K562 (cell line): ENCODE measurements around the gene RNF212B. TPM values are rescaled to one million over a fixed set of nuclear protein-coding genes. Genes with fewer than 3 reads are reported as not detected.

Experiments
- CREB1 ChIP-seq, 2 experiments: sonication (generic) in 1 of 2; formaldehyde crosslinking in 1 of 2; IDR thresholded peaks; 2 replicates each; pipeline versions ENCODE4 v1.6.1 to v1.8.0; 2012 to 2022; ENCODE audit warnings: inconsistent platforms in 1 of 2, mild to moderate bottlenecking in 1 of 2, missing genetic modification reagents in 1 of 2, moderate library complexity in 1 of 2
- DACH1 ChIP-seq: fragments of 450-650 bp; IDR thresholded peaks from 2 replicates; pipeline ENCODE4 v1.6.1; 2018; ENCODE audit not compliant: partially characterized antibody
- DNMT1 ChIP-seq: fragments of 450-650 bp; IDR thresholded peaks from 2 replicates; pipeline ENCODE4 v1.6.1; 2016; ENCODE audit warnings: antibody characterized with exemption, mild to moderate bottlenecking
- HMGN3 ChIP-seq: IDR thresholded peaks from 2 replicates; pipeline ENCODE4 v1.6.1; 2011; ENCODE audit warnings: borderline replicate concordance, low read depth, mild to moderate bottlenecking, mixed read lengths, low read length; ENCODE audit not compliant: insufficient read length; ENCODE audit errors: extremely low read depth
- MNT ChIP-seq, 2 experiments: fragments of 450-650 bp; conservative IDR thresholded peaks; 2 replicates each; pipeline ENCODE4 v1.6.1; 2017; ENCODE audit warnings: mild to moderate bottlenecking in 2 of 2, moderate library complexity in 2 of 2
- NCOA6 ChIP-seq: fragments of 450-650 bp; IDR thresholded peaks from 2 replicates; pipeline ENCODE4 v1.6.1; 2017; ENCODE audit warnings: mild to moderate bottlenecking
- NFIX ChIP-seq: fragments of 250-450 bp; sonication (Bioruptor Pico); IDR thresholded peaks from 2 replicates; pipeline ENCODE4 v1.4.0; 2020; ENCODE audit warnings: low read depth, mild to moderate bottlenecking, moderate library complexity
- RBBP5 ChIP-seq: fragments of 200-600 bp; sonication (generic); IDR thresholded peaks from 2 replicates; pipeline ENCODE4 v1.6.1; 2012; ENCODE audit warnings: borderline replicate concordance, mild to moderate bottlenecking, low read length, control low read depth, inconsistent platforms; ENCODE audit not compliant: insufficient read depth, poor library complexity, severe bottlenecking
- SFPQ ChIP-seq: fragments of 200-400 bp; formaldehyde crosslinking; IDR thresholded peaks from 2 replicates; pipeline ENCODE4 v1.6.1; 2017; ENCODE audit warnings: mild to moderate bottlenecking, low read depth, low read length, moderate library complexity
- TOE1 ChIP-seq, 2 experiments: fragments of 450-650 bp in 1 of 2; sonication (generic) in 1 of 2; formaldehyde crosslinking in 1 of 2; IDR thresholded peaks; 2 replicates each; pipeline versions ENCODE4 v1.7.1 to v1.8.0; 2016 to 2022; ENCODE audit warnings: borderline replicate concordance in 2 of 2, mild to moderate bottlenecking in 2 of 2, antibody characterized with exemption in 1 of 2, inconsistent platforms in 1 of 2, low read depth in 1 of 2, missing genetic modification reagents in 1 of 2, moderate library complexity in 1 of 2
- ZMIZ1 ChIP-seq, 2 experiments: fragments of 150-350 bp in 1 of 2; IDR thresholded peaks; 2 replicates each; pipeline ENCODE4 v1.6.1; 2012 to 2016; ENCODE audit warnings: low read depth in 2 of 2, low read length in 2 of 2, mild to moderate bottlenecking in 1 of 2, moderate library complexity in 1 of 2
- ZNF444 ChIP-seq: fragments of 250-450 bp; sonication (Bioruptor Pico); IDR thresholded peaks from 2 replicates; pipeline ENCODE4 v1.4.0; 2020; ENCODE audit warnings: mild to moderate bottlenecking, moderate library complexity
- polyA plus RNA-seq, 8 experiments: library from polyadenylated mRNA; depleted of rRNA in 4 of 8; stranded (reverse) in 5 of 8; unstranded in 3 of 8; fragments of >200 nt; fragmentation: Nextera tagmentation in 2 of 8; fragmentation: Illumina TruSeq in 1 of 8; extraction: Ambion mirVana in 2 of 8; extraction: Trizol in 1 of 8; gene quantifications; 2 replicates each; pipeline versions ENCODE4 v1.2.1 to v1.2.3, GENCODE V29; 2011 to 2014; ENCODE audit warnings: inconsistent platforms in 1 of 8, missing spikeins in 1 of 8
- total RNA-seq, 7 experiments: library from RNA; depleted of rRNA in 6 of 7; stranded (reverse); fragments of >200 nt in 6 of 7; fragmentation: Illumina TruSeq in 2 of 7; extraction: Trizol in 2 of 7; gene quantifications; 2 replicates each; pipeline versions ENCODE4 v1.2.1 to v1.2.3, GENCODE V29; 2011 to 2021; ENCODE audit warnings: low replicate concordance in 1 of 7
- TF ChIP-seq, protein P1 (sequence below): sonication (generic); formaldehyde crosslinking; IDR thresholded peaks from 2 replicates; pipeline ENCODE4 v1.8.0; 2023; ENCODE audit warnings: mild to moderate bottlenecking, missing genetic modification reagents
- TF ChIP-seq, protein P2 (sequence below): fragments of 450-650 bp; IDR thresholded peaks from 2 replicates; pipeline ENCODE4 v1.6.1; 2016; ENCODE audit warnings: missing biosample characterization, missing genetic modification characterization

The RNF212B gene
- total and polyA plus RNA-seq, 9 of the 15 experiments (the other 6 are each of a cell fraction or from before 2014, with no cell fraction given): 0.15 to 0.43 (median 0.27) TPM; not detected in 3

GRCh38 chr14:23320584-23321571, 83.1 kb downstream of the RNF212B start, which contains the start of gene PABPN1 (continued):
- TF ChIP-seq SFPQ (no peak), DNMT1 (0 out of 2 replicates have a peak, but pooled peaks have one; percentile 62), ZMIZ1 (IDR thresholded peaks at IDR 0.05; ENCODE audit: low read depth in 2 of 2, low read length in 2 of 2) (no peak), DACH1 (no peak), NFIX (CRISPR knock-in tag) (no peak), ZNF444 (CRISPR knock-in tag) (no peak), NCOA6 (no peak), CREB1 (IDR thresholded peaks at IDR 0.05) (peak; percentile 94), CREB1 (CRISPR knock-in tag; IDR thresholded peaks at IDR 0.05) (peak; percentile 92), MNT (conservative IDR thresholded peaks at IDR 0.05) (peak; percentile 52 to 65), HMGN3 (peak; percentile 7), TOE1 (IDR thresholded peaks at IDR 0.05; ENCODE audit: borderline replicate concordance) (peak; percentile 99), TOE1 (CRISPR knock-in tag; IDR thresholded peaks at IDR 0.05; ENCODE audit: borderline replicate concordance, low read depth) (no peak), RBBP5 (no peak)
- TF ChIP-seq, protein P1, sequence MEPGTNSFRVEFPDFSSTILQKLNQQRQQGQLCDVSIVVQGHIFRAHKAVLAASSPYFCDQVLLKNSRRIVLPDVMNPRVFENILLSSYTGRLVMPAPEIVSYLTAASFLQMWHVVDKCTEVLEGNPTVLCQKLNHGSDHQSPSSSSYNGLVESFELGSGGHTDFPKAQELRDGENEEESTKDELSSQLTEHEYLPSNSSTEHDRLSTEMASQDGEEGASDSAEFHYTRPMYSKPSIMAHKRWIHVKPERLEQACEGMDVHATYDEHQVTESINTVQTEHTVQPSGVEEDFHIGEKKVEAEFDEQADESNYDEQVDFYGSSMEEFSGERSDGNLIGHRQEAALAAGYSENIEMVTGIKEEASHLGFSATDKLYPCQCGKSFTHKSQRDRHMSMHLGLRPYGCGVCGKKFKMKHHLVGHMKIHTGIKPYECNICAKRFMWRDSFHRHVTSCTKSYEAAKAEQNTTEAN (CRISPR knock-in tag): peak; percentile 69; the same call in 1 of the 2 replicates
- TF ChIP-seq, protein P2, sequence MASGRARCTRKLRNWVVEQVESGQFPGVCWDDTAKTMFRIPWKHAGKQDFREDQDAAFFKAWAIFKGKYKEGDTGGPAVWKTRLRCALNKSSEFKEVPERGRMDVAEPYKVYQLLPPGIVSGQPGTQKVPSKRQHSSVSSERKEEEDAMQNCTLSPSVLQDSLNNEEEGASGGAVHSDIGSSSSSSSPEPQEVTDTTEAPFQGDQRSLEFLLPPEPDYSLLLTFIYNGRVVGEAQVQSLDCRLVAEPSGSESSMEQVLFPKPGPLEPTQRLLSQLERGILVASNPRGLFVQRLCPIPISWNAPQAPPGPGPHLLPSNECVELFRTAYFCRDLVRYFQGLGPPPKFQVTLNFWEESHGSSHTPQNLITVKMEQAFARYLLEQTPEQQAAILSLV (tag): 0 out of 2 replicates have a peak, but pooled peaks have one; percentile 3
